HG03039 (cell line): ENCODE measurements around the gene POU3F2.
A peak's percentile ranks its signal among the peaks of the same experiment; 100 is the strongest.

ENCODE experiments used
- ATAC-seq: cut with Tn5 transposase; IDR thresholded peaks from one replicate; pipeline ENCODE4 v1.9.1; 2021; ENCODE audit warnings: mild to moderate bottlenecking, moderate library complexity; ENCODE audit not compliant: unreplicated experiment

Gene POU3F2

DNA sequence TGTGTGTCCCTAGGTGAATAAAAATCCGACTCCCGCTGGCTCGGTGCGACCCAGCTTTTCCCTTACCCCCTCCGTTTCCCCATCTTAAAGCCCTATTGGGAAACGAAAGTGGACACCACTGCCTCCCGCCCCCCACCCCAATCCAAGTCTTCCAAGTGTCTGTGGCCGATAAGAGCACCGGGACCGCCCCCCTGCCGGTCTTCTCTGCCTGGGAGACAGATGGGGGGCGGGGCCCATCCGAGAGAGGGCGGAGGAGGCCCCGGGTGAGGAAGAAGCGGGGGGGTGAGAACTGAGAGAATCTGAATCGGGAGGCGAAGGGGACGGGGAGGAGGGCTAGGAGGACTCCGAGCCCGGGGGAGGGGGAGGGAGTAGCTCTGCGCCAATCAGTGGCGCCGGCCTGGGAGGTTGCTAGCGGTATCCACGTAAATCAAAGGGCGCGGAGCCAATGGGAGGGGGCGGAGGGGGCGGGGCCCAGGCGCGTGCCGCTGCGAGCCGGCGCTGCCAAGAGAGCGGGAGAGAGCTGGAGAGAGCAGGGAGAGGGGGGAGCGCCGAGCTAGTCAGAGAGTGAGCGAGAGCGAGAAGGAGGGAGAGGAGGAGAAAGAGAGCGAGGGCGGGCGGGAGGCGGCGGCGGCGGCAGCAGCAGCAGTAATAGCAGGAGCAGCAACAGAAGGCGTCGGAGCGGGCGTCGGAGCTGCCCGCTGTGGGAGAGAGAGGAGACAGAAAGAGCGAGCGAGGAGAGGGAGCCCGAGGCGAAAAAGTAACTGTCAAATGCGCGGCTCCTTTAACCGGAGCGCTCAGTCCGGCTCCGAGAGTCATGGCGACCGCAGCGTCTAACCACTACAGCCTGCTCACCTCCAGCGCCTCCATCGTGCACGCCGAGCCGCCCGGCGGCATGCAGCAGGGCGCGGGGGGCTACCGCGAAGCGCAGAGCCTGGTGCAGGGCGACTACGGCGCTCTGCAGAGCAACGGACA is at the start of gene POU3F2:
POU3F2 (plus strand) TSS at position 515 of the 972 bp plus-strand sequence; CDS start at position 815, 300 bp downstream.
- ATAC-seq = peak; percentile 89

DNA sequence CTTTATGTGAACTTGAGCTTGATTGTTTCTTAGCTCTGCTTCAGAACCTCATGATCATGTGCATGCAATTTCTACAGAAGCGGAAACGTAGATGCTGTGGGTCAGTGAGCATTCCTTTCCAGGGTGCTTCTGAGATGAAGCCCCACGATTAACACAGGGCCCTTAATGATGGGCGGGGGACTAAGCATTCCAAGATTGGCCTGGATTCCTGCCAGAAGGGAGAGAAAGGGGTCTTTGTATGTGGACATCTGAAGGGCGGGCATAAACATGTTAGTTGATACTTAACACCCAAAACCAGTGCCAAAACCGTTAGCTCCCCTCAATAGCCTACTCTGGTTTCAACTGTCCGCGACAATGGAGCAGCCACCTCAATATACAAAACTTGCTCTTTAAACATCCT is 46.9 kb upstream of the POU3F2 start:
- ATAC-seq = no peak

GRCh38 chr6:98787961-98788360 is 46.4 kb upstream of the POU3F2 start:
- ATAC-seq = no peak

- no peak for ATAC-seq
These were observed 40.0 kb upstream of the POU3F2 start for GRCh38 chr6:98794307-98794842.

- no peak for ATAC-seq
These were observed 37.0 kb upstream of the POU3F2 start for GRCh38 chr6:98797217-98797994.

- ATAC-seq = no peak
These were observed 33.5 kb upstream of the POU3F2 start for GRCh38 chr6:98800866-98801265.

GRCh38 chr6:98808541-98809210 is 25.7 kb upstream of the POU3F2 start:
- no peak for ATAC-seq

DNA sequence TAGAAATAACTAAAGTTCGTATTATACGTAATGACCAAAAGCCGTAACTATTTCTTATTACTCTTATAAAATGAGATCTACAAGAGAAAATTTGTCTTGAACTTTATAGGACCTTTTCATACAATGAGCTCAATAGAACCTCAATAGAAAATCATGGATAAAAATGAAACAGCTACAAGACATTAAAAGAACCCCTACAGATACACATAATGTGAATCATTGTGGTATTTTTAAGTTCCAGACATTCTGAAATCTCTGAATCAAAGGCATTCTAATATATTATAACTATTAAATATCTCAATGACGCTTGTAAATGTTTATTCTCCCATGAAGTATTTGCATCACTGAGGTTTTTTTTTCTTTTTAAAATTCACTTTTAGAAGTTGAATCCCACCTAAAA is 22.2 kb upstream of the POU3F2 start:
- no peak for ATAC-seq

- no peak for ATAC-seq
These were observed 17.6 kb upstream of the POU3F2 start for GRCh38 chr6:98816799-98817198.

DNA sequence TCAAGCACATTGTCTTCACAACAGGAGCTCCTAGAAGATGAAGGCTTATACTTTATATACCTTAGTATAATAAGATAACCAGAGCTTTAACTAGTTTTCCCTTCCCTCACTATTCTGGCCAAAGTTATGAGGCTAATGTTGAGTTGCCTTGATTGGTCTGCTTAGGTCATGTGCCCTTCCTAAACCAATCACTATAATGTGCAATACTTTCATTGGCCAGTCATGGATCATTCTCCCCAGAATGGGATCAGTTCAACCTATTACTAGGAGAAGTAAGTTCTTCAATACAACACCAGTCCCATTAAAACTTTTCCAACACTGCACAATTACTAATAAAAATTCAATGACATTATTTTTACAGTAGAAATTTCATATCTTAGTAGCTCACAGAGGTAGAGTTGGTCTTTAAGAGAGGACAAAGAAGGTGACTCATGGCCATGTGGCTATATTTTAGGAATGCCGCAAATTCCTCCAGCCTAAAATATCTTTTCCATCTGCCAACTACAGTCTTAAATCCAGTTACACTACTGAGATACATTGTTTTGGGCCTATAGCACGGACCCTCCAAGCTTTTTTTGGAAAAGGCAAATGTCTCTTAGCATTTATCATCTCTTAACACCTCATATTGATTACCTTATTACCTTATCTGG is 12.5 kb upstream of the POU3F2 start:
- no peak for ATAC-seq

- no peak for ATAC-seq
These were observed 10.8 kb upstream of the POU3F2 start for GRCh38 chr6:98823428-98824161.

- no peak for ATAC-seq
These were observed 10.0 kb upstream of the POU3F2 start for GRCh38 chr6:98824162-98824901.

- no peak for ATAC-seq
These were observed 9.3 kb upstream of the POU3F2 start for GRCh38 chr6:98824902-98825599.

GRCh38 chr6:98825600-98826230 is 8.7 kb upstream of the POU3F2 start:
- ATAC-seq = no peak

GRCh38 chr6:98827295-98828159 is 6.8 kb upstream of the POU3F2 start:
- ATAC-seq = no peak

DNA sequence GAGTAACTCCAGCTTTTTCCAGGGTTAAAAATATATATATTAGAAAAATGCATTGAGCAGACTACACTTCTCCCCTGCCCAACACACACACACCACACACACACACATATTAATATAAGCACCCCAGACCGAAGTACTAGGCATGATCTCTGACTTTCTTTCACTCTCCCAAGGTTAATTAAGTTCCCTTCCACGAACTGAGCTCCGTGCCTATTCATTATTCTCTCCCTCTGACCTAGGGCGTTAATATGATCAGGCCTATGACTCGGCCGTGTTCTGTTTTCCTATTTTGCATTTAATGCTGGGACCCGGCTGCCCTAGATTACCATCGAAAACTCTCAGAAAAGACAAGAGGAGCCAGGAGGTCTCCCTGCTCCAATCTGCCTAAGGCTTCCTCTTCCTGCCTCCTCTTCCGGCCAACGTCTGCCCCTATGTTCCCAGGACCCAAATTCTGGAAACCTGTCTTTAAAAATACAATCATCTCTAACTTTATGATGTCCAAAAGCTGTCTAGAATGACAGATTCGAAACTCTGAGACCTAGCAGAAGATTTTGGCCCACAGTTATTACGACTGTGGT is 6.1 kb upstream of the POU3F2 start:
- no peak for ATAC-seq

GRCh38 chr6:98828941-98829411 is 5.4 kb upstream of the POU3F2 start:
- ATAC-seq = no peak
